IPS-15b (cell line): ENCODE measurements around the gene BAHCC1.

Source experiments
- H3K27me3 ChIP-seq: one replicate; pipeline ENCODE4 v1.6.1; 2013; ENCODE audit warnings: low read length; ENCODE audit not compliant: control insufficient read depth, insufficient read depth
- H3K36me3 ChIP-seq: one replicate; pipeline ENCODE4 v1.6.1; 2013; ENCODE audit warnings: low read length; ENCODE audit not compliant: control insufficient read depth, insufficient read depth
- H3K4me1 ChIP-seq: one replicate; pipeline ENCODE4 v1.6.1; 2013; ENCODE audit warnings: mild to moderate bottlenecking, low read length; ENCODE audit not compliant: control insufficient read depth, insufficient read depth
- H3K4me3 ChIP-seq: one replicate; pipeline ENCODE4 v1.5.1; 2013; ENCODE audit warnings: low read depth, low read length
- H3K9ac ChIP-seq: one replicate; pipeline ENCODE4 v1.6.1; 2013; ENCODE audit warnings: low read depth, mild to moderate bottlenecking, low read length
- H3K9me3 ChIP-seq: one replicate; pipeline ENCODE4 v1.6.1; 2013; ENCODE audit warnings: mild to moderate bottlenecking, low read length; ENCODE audit not compliant: control insufficient read depth, insufficient read depth

Gene BAHCC1

GRCh38 chr17:81417049-81417878 lies 22.0 kb downstream of the BAHCC1 start:
- H3K9ac ChIP-seq, result no peak overlapping the region
- H3K36me3 ChIP-seq, result no peaks in the 10 kb centered on the region
- H3K4me1 ChIP-seq, result no peaks in the 10 kb centered on the region
- H3K27me3 ChIP-seq, result no peaks in the 10 kb centered on the region
- no peak overlapping the region for H3K4me3 ChIP-seq
- H3K9me3 ChIP-seq, result no peaks in the 10 kb centered on the region

DNA sequence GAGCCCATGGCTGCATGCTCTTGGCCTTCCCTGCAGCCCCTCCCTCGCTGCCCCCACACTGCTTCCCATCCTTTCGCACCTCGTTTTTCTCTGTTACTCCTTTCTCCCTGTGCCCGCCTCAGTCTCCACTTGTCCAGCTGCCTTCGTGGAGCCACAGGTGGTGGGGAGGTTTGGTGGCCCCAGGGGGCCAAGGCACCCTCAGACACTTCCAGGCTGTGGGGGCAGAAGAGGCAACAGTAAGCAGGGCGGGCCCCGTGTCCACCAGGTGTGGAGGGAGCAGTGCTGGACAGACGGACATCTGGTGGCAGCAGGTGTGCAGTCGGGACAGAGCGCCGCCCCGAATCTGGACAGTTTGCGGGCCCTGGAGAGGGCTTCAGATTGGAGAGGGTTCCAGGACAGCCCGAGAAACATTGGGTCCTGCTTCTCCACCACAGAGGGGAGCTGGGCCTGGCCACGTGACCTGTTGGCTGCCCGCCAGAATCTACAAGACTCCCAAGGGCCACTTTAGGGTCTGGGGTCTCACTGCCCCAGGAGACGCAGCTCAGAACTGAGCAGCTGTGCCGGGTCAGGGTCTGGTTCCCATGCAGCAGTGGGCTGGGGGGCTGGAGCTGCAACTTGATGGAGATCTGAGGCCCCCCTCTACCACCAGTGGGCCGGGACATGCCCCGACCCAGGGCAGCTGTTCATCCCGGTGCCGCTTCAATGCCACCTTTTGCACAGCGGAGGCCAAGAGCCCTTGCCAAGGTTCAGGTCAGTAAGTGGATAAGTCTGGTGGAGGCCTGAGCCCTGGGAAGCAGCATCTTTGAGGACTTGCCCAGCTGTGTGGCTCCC lies 22.8 kb downstream of the BAHCC1 start:
- no peaks in the 10 kb centered on the region for H3K4me1 ChIP-seq
- no peak overlapping the region for H3K9ac ChIP-seq

DNA sequence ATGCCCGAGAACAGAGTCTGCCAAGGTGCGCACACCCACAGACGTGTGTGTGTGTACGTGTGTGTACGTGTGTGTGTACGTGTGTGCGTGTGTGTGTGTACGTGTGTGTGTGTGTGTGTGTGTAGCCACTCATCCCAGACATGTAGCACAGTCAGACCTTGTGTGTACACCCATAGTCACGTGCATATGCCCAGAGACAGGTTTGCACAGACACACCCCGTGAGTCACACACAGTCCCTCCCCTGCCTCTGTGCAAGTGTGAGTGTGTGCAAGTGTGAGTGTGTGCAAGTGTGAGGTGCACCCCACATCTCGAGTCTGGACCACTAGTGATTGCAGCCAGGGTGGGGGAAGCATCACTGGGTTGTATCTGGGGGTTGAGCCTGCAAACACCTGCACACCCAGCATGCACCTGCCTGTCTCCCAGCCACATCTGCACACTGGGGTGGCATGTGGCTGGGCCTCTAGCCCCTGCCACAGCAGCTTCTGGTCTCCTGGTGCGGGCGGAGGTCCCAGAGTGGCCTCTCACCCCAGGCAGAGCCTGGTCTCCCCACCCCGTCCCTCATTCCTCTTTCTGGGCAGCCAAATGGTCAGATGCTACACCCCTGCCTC lies 23.6 kb downstream of the BAHCC1 start:
- no peaks in the 10 kb centered on the region for H3K27me3 ChIP-seq
- H3K9ac ChIP-seq, result peak overlapping the region; percentile 24
- no peak overlapping the region for H3K4me3 ChIP-seq
- no peaks in the 10 kb centered on the region for H3K36me3 ChIP-seq
- H3K4me1 ChIP-seq, result no peaks in the 10 kb centered on the region
- no peaks in the 10 kb centered on the region for H3K9me3 ChIP-seq

More for the DNA sequence above, 22.8 kb downstream of the BAHCC1 start:
- Histone ChIP-seq H3K4me3 (no peak overlapping the region), H3K36me3 (no peaks in the 10 kb centered on the region), H3K27me3 (no peaks in the 10 kb centered on the region), H3K9me3 (no peaks in the 10 kb centered on the region)

GRCh38 chr17:81419319-81419885 lies 24.1 kb downstream of the BAHCC1 start:
- Histone ChIP-seq H3K4me1 (no peaks in the 10 kb centered on the region), H3K9me3 (no peaks in the 10 kb centered on the region), H3K4me3 (no peak overlapping the region), H3K27me3 (no peaks in the 10 kb centered on the region), H3K36me3 (no peaks in the 10 kb centered on the region), H3K9ac (peak overlapping the region; percentile 24)

GRCh38 chr17:81419886-81420768 lies 24.9 kb downstream of the BAHCC1 start:
- no peaks in the 10 kb centered on the region for H3K36me3 ChIP-seq
- H3K9me3 ChIP-seq, result no peaks in the 10 kb centered on the region
- no peaks in the 10 kb centered on the region for H3K27me3 ChIP-seq
- no peak overlapping the region for H3K9ac ChIP-seq
- H3K4me3 ChIP-seq, result no peak overlapping the region
- H3K4me1 ChIP-seq, result no peaks in the 10 kb centered on the region

GRCh38 chr17:81420769-81421462 lies 25.7 kb downstream of the BAHCC1 start:
- Histone ChIP-seq H3K36me3 (no peaks in the 10 kb centered on the region), H3K4me3 (no peak overlapping the region), H3K4me1 (no peaks in the 10 kb centered on the region), H3K9ac (no peak overlapping the region), H3K9me3 (no peaks in the 10 kb centered on the region), H3K27me3 (no peaks in the 10 kb centered on the region)

GRCh38 chr17:81422776-81423697 lies 27.8 kb downstream of the BAHCC1 start:
- no peaks in the 10 kb centered on the region for H3K36me3 ChIP-seq
- H3K9ac ChIP-seq, result no peak overlapping the region
- H3K27me3 ChIP-seq, result no peaks in the 10 kb centered on the region
- no peak overlapping the region for H3K4me3 ChIP-seq
- H3K9me3 ChIP-seq, result no peaks in the 10 kb centered on the region
- no peaks in the 10 kb centered on the region for H3K4me1 ChIP-seq

- H3K9me3 ChIP-seq, result no peaks in the 10 kb centered on the region
- H3K9ac ChIP-seq, result no peak overlapping the region
- no peaks in the 10 kb centered on the region for H3K36me3 ChIP-seq
- H3K4me1 ChIP-seq, result no peaks in the 10 kb centered on the region
- H3K27me3 ChIP-seq, result no peaks in the 10 kb centered on the region
- no peak overlapping the region for H3K4me3 ChIP-seq
These were observed 28.4 kb downstream of the BAHCC1 start for GRCh38 chr17:81423698-81424071.

GRCh38 chr17:81424151-81425017 lies 29.1 kb downstream of the BAHCC1 start:
- Histone ChIP-seq H3K27me3 (no peaks in the 10 kb centered on the region), H3K4me1 (no peaks in the 10 kb centered on the region), H3K36me3 (no peaks in the 10 kb centered on the region), H3K4me3 (no peak overlapping the region), H3K9ac (no peak overlapping the region), H3K9me3 (no peaks in the 10 kb centered on the region)
